H1 (cell line): ENCODE data around the gene CDH22. TPM values are rescaled to one million over a fixed set of nuclear protein-coding genes. Genes with fewer than 3 reads are reported as not detected.
A peak's percentile ranks its signal among the peaks of the same experiment; 100 is the strongest.

Source experiments
- CTCF ChIA-PET: fragments of 300-600 bp; sonication (Branson Sonifier 250); formaldehyde crosslinking; loops from one replicate; lab custom pipeline; 2021; ENCODE audit not compliant: partially characterized antibody; lab: Charles Lee
- POLR2A ChIA-PET: fragments of 300-600 bp; sonication (Branson Sonifier 250); formaldehyde crosslinking; loops from one replicate; lab custom pipeline; 2021; ENCODE audit warnings: inconsistent platforms; ENCODE audit not compliant: partially characterized antibody; lab: Charles Lee
- DNase-seq, 2 experiments: peaks; one replicate each; pipeline versions ENCODE4 v3.0.0 to v3.0.0-alpha.2; 2010 to 2022; ENCODE audit warnings: low spot score in 2 of 2, low read depth in 1 of 2, mixed read lengths in 1 of 2
- FAIRE-seq: peaks from 2 replicates; lab custom pipeline; 2011; peaks lifted over from hg19 to GRCh38; lab: Jason Lieb, UNC
- H2AFZ ChIP-seq: 2 replicates; pipeline ENCODE4 v1.8.1; 2012; ENCODE audit warnings: low read length, inconsistent platforms
- H2AK5ac ChIP-seq: 2 replicates; pipeline ENCODE4 v1.6.1; 2013; ENCODE audit warnings: low read depth, low read length
- H2BK120ac ChIP-seq: replicated peaks from 2 replicates; pipeline ENCODE3; 2013; ENCODE audit warnings: low read depth, low read length, inconsistent platforms
- H2BK12ac ChIP-seq: 2 replicates; pipeline ENCODE4 v1.6.1; 2013; ENCODE audit warnings: low read depth, low read length
- H2BK15ac ChIP-seq: 2 replicates; pipeline ENCODE4 v1.6.1; 2013; ENCODE audit warnings: low read length
- H2BK20ac ChIP-seq: 2 replicates; pipeline ENCODE4 v1.6.1; 2013; ENCODE audit warnings: low read length
- H2BK5ac ChIP-seq: 2 replicates; pipeline ENCODE4 v1.6.1; 2013; ENCODE audit warnings: low read depth, low read length
- H3K14ac ChIP-seq: 2 replicates; pipeline ENCODE4 v1.6.1; 2013; ENCODE audit warnings: inconsistent platforms; ENCODE audit not compliant: insufficient read length
- H3K18ac ChIP-seq: 2 replicates; pipeline ENCODE4 v1.6.1; 2013; ENCODE audit warnings: low read length; ENCODE audit errors: extremely low read depth
- H3K23ac ChIP-seq: 2 replicates; pipeline ENCODE4 v1.6.1; 2013; ENCODE audit warnings: inconsistent platforms; ENCODE audit not compliant: insufficient read length
- H3K23me2 ChIP-seq: 2 replicates; pipeline ENCODE4 v1.6.1; 2013; ENCODE audit warnings: low read depth, low read length
- H3K27ac ChIP-seq: 2 replicates; pipeline ENCODE4 v1.6.1; 2011; ENCODE audit warnings: low read depth, low read length, inconsistent platforms
- H3K27me3 ChIP-seq, 4 experiments: replicated peaks in 1 of 4; 1 replicate in 1 of 4; 2 replicates in 3 of 4; pipeline versions ENCODE4 v1.6.1 to v1.8.1; 2011 to 2013; ENCODE audit warnings: low read length in 3 of 4, mild to moderate bottlenecking in 3 of 4, inconsistent platforms in 2 of 4, mixed read lengths in 2 of 4, moderate library complexity in 1 of 4; ENCODE audit not compliant: control insufficient read depth in 3 of 4, insufficient read depth in 3 of 4; ENCODE audit errors: extremely low read depth in 1 of 4
- H3K36me3 ChIP-seq, 4 experiments: 2 replicates each; pipeline versions ENCODE4 v1.6.1 to v1.8.1; 2011 to 2013; ENCODE audit warnings: mild to moderate bottlenecking in 4 of 4, low read length in 3 of 4, moderate library complexity in 2 of 4, control low read depth in 1 of 4, inconsistent platforms in 1 of 4; ENCODE audit not compliant: insufficient read depth in 4 of 4, control insufficient read depth in 2 of 4
- H3K4ac ChIP-seq: replicated peaks from 2 replicates; pipeline ENCODE3; 2013; ENCODE audit warnings: low read length, low read depth, mixed read lengths, inconsistent platforms; ENCODE audit not compliant: insufficient read length
- H3K4me1 ChIP-seq, 4 experiments: replicated peaks in 1 of 4; 1 replicate in 1 of 4; 2 replicates in 3 of 4; pipeline versions ENCODE4 v1.6.1 to v1.8.1; 2011 to 2013; ENCODE audit warnings: low read length in 3 of 4, inconsistent platforms in 2 of 4, mixed read lengths in 1 of 4; ENCODE audit not compliant: insufficient read depth in 4 of 4, control insufficient read depth in 3 of 4
- H3K4me2 ChIP-seq, 2 experiments: 2 replicates each; pipeline versions ENCODE4 v1.6.1 to v1.8.1; 2011 to 2013; ENCODE audit warnings: low read depth in 2 of 2, low read length in 2 of 2, control low read depth in 1 of 2, inconsistent platforms in 1 of 2, mild to moderate bottlenecking in 1 of 2; ENCODE audit not compliant: insufficient read depth in 1 of 2
- H3K4me3 ChIP-seq, 4 experiments: fragments of 200-600, 300-600 bp in 1 of 4; sonication (generic), shearing (Covaris generic), sonication (Bioruptor Twin) in 1 of 4; 2 replicates each; pipeline versions ENCODE4 v1.5.1 to v1.8.1; 2011 to 2016; ENCODE audit warnings: low read length in 4 of 4, low read depth in 3 of 4, control low read depth in 2 of 4, inconsistent platforms in 2 of 4, mild to moderate bottlenecking in 2 of 4, mixed read lengths in 1 of 4, moderate library complexity in 1 of 4; ENCODE audit not compliant: insufficient read depth in 2 of 4; ENCODE audit errors: extremely low read depth in 1 of 4
- H3K56ac ChIP-seq: replicated peaks from 2 replicates; pipeline ENCODE3; 2013; ENCODE audit warnings: low read depth, mild to moderate bottlenecking, mixed read lengths, low read length, inconsistent platforms; ENCODE audit not compliant: insufficient read length
- H3K79me1 ChIP-seq: 2 replicates; pipeline ENCODE4 v1.6.1; 2013; ENCODE audit warnings: low read depth, low read length, control low read depth
- H3K79me2 ChIP-seq, 2 experiments: 2 replicates each; pipeline versions ENCODE4 v1.6.1 to v1.8.1; 2012 to 2013; ENCODE audit warnings: low read length in 2 of 2, mild to moderate bottlenecking in 2 of 2, inconsistent platforms in 1 of 2; ENCODE audit not compliant: insufficient read depth in 2 of 2, control insufficient read depth in 1 of 2
- H3K9ac ChIP-seq, 4 experiments: replicated peaks in 1 of 4; 1 replicate in 1 of 4; 2 replicates in 3 of 4; pipeline versions ENCODE4 v1.6.1 to v1.8.1; 2011 to 2013; ENCODE audit warnings: low read depth in 3 of 4, low read length in 3 of 4, control low read depth in 2 of 4, mild to moderate bottlenecking in 2 of 4, moderate library complexity in 2 of 4, inconsistent platforms in 1 of 4; ENCODE audit errors: extremely low read depth in 1 of 4
- H3K9me3 ChIP-seq, 2 experiments: 2 replicates each; pipeline versions ENCODE4 v1.6.1 to v1.8.1; 2012 to 2013; ENCODE audit warnings: mild to moderate bottlenecking in 2 of 2, moderate library complexity in 2 of 2, control low read depth in 1 of 2, inconsistent platforms in 1 of 2, low read depth in 1 of 2, low read length in 1 of 2, mixed read lengths in 1 of 2; ENCODE audit not compliant: insufficient read depth in 2 of 2
- H4K20me1 ChIP-seq, 2 experiments: replicated peaks in 1 of 2; 2 replicates each; pipeline versions ENCODE3 to v1.8.1; 2011 to 2013; ENCODE audit warnings: inconsistent platforms in 2 of 2, low read length in 2 of 2, mild to moderate bottlenecking in 1 of 2; ENCODE audit not compliant: insufficient read depth in 2 of 2, control insufficient read depth in 1 of 2
- H4K5ac ChIP-seq: 2 replicates; pipeline ENCODE4 v1.6.1; 2013; ENCODE audit warnings: low read length, low read depth, mixed read lengths, inconsistent platforms; ENCODE audit not compliant: insufficient read length
- H4K8ac ChIP-seq: 2 replicates; pipeline ENCODE4 v1.8.0; 2013; ENCODE audit warnings: mild to moderate bottlenecking, moderate library complexity, low read length, inconsistent platforms; ENCODE audit not compliant: insufficient read depth; ENCODE audit errors: extremely low read depth
- H4K91ac ChIP-seq: replicated peaks from 2 replicates; pipeline ENCODE3; 2013; ENCODE audit warnings: low read length, mixed read lengths, inconsistent platforms; ENCODE audit not compliant: insufficient read length
- BACH1 ChIP-seq: IDR thresholded peaks from 2 replicates; pipeline ENCODE4 v1.6.1; 2012; ENCODE audit warnings: low read length, improper control_type of control experiment
- RBBP5 ChIP-seq: IDR thresholded peaks from 2 replicates; pipeline ENCODE4 v1.7.1; 2012; ENCODE audit warnings: low read depth, mild to moderate bottlenecking, inconsistent platforms, low read length, moderate library complexity, borderline replicate concordance
- WGBS, 2 experiments: shearing (Covaris generic) in 1 of 2; methylation state at CpG; one replicate each; pipeline versions ENCODE4 v1.1.6 to v1.1.7; 2013 to 2015; ENCODE audit warnings: low lambda C conversion rate in 2 of 2, mixed read lengths in 2 of 2, inconsistent platforms in 1 of 2, low coverage in 1 of 2, missing lambda C conversion rate in 1 of 2; ENCODE audit not compliant: insufficient replicate concordance in 2 of 2, insufficient coverage in 1 of 2, insufficient read length in 1 of 2; ENCODE audit errors: extremely low coverage in 1 of 2, missing lambda C conversion rate in 1 of 2; 5-methylcytosine and 5-hydroxymethylcytosine counted together
- polyA plus RNA-seq, 7 experiments: library from polyadenylated mRNA; depleted of rRNA in 3 of 7; stranded (reverse) in 5 of 7; unstranded in 2 of 7; fragments of >200 nt in 5 of 7; fragments of 200-250 nt in 2 of 7; gene quantifications; 1 replicate in 5 of 7; 2 replicates in 1 of 7; 4 replicates in 1 of 7; pipeline versions ENCODE4 v1.2.1 to v1.2.3, GENCODE V29; 2011 to 2013; ENCODE audit warnings: missing spikeins in 2 of 7, mixed read lengths in 2 of 7
- total RNA-seq: library from RNA; stranded (reverse); fragmentation: NEBNext Ultra II Directional; extraction: Animal tissue kit (Norgen Biotek cat#: 25700); gene quantifications from 2 replicates; pipeline ENCODE4 v1.2.1, GENCODE V29; 2021
- TF ChIP-seq, protein P1 (sequence below): IDR thresholded peaks from 2 replicates; pipeline ENCODE4 v1.6.1; 2012; ENCODE audit warnings: inconsistent platforms

The CDH22 gene
- total and polyA plus RNA-seq, 2 of the 8 experiments (the other 6 are each of a cell fraction or from before 2014, with no cell fraction given), result 0.35 to 0.39 TPM

DNA sequence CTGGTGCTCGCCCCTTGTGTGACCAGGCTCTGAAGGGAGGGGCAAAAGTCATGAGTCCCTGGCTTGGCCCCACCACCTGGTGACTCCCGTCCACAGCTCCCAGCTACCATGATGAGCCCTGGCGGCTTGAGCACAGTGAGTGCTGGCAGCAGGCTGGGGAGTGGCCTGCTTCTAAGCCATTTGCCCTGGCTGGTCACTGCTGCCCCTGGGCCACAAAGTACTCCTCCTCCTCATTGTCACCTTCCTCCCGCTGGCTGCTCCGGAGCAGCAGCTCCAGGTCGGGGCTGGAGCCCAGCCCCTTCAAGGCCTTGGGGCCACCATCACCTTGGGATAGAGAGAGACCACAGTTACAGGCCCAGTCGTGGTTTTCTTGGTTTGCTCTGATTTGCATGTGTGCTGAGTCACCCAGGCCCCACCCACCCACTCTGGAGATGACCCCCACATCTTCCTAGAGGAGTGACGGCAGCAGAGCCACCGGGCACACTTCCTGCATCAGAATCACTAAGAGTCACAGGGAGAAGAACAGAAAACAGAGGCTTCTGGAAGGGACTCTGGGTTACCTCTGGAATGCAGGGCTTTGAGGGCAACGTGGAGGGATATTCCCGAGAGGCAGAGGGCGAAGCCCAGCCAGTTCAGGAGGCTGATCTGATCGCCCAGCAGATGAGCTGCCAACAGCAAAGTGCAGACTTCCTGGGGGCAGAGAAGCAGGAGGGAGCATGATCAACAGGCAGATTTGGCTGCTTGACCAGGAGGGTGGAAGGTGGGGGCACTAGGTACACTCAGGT, 42.1 kb upstream of the CDH22 start:
- H3K4me2 ChIP-seq, result peak overlapping the region; percentile 15 to 17; a peak in 2 of 4 replicates
- no peak overlapping the region for H3K14ac ChIP-seq
- DNase-seq, result no peak
- peaks cover 0 to 27% (median 17%) of the 10 kb centered on the region in 4 experiments; a peak in 6 of 7 replicates for H3K4me1 ChIP-seq
- H3K23me2 ChIP-seq, result no peaks in the 10 kb centered on the region
- 0 out of 2 replicates have a peak overlapping the region, but pooled peaks have one; percentile 46 for H2BK15ac ChIP-seq
- H4K5ac ChIP-seq, result no peak overlapping the region
- H3K79me2 ChIP-seq, result no peaks in the 10 kb centered on the region
- peak overlapping the region; percentile 59; the same call in 1 of the 2 replicates for H2AK5ac ChIP-seq
- H3K9me3 ChIP-seq, result no peaks in the 10 kb centered on the region
- H2AFZ ChIP-seq, result no peak overlapping the region
- peak overlapping the region; percentile 75; the same call in 1 of the 2 replicates for H2BK12ac ChIP-seq
- peaks cover 1 to 7% of the 10 kb centered on the region in 2 experiments for H4K20me1 ChIP-seq
- peaks cover 0 to 10% (median 3%) of the 10 kb centered on the region in 4 experiments; a peak in 7 of 8 replicates for H3K36me3 ChIP-seq
- H3K23ac ChIP-seq, result no peak overlapping the region
- no peak overlapping the region for H2BK20ac ChIP-seq
- ChIA-PET CTCF (interaction anchor here (0.6 to 10.9 kb wide), 17 partner anchors 9 to 231 kb away, joined by 3 to 214 read pairs (median 18); partner anchors contain the start of gene CDH22), POLR2A (interaction anchor here (1.0 to 1.7 kb wide), 4 partner anchors 8 to 43 kb away, joined by 3 to 4 read pairs (median 4); no protein-coding TSS in a partner anchor)
- H2BK120ac ChIP-seq, result no peak overlapping the region
- no peak overlapping the region for H3K56ac ChIP-seq
- peaks cover 0 to 3% (median under 1%) of the 10 kb centered on the region in 4 experiments; a peak in 3 of 7 replicates for H3K27me3 ChIP-seq
- no peak for TF ChIP-seq RBBP5
- 0 out of 2 replicates have a peak, but pooled peaks have one; percentile 12 for TF ChIP-seq BACH1
- TF ChIP-seq, protein P1, sequence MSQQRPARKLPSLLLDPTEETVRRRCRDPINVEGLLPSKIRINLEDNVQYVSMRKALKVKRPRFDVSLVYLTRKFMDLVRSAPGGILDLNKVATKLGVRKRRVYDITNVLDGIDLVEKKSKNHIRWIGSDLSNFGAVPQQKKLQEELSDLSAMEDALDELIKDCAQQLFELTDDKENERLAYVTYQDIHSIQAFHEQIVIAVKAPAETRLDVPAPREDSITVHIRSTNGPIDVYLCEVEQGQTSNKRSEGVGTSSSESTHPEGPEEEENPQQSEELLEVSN, result no peak
- 71% methylated on average over 10 of the region's 13 CpGs; no CpG with 5 or more reads in 1 of the 2 experiments for WGBS, 2 experiments
- H4K91ac ChIP-seq, result no peak overlapping the region
- no peak overlapping the region for H3K4me3 ChIP-seq
- H3K4ac ChIP-seq, result peak overlapping the region; percentile 19
- peak overlapping the region; percentile 48 for H3K18ac ChIP-seq
- FAIRE-seq, result no peak
- peak overlapping the region; percentile 59; the same call in 1 of the 2 replicates for H4K8ac ChIP-seq
- H3K79me1 ChIP-seq, result no peaks in the 10 kb centered on the region
- H3K9ac ChIP-seq, result no peak overlapping the region
- H2BK5ac ChIP-seq, result peak overlapping the region; percentile 87
- H3K27ac ChIP-seq, result peak overlapping the region; percentile 68; the same call in 1 of the 2 replicates
